GM20000 (cell line): ENCODE measurements around the gene TERT.
"Not testable (repeated sequence)": the region's sequence is repeated elsewhere in the genome, so short reads cannot be mapped to it uniquely, and the experiment has no call there.

Experiments
- DNase-seq: peaks from one replicate; pipeline ENCODE4 v3.0.0; 2012; ENCODE audit warnings: low spot score
- CTCF ChIP-seq: IDR thresholded peaks from 2 replicates; pipeline ENCODE4 v1.5.1; 2012; ENCODE audit warnings: mild to moderate bottlenecking, control low read depth; ENCODE audit errors: extremely low read depth, missing control alignments

TERT gene

GRCh38 chr5:1279443-1280151 is 15.3 kb downstream of the TERT start:
- no peak for DNase-seq
- TF ChIP-seq CTCF: no peak

DNA sequence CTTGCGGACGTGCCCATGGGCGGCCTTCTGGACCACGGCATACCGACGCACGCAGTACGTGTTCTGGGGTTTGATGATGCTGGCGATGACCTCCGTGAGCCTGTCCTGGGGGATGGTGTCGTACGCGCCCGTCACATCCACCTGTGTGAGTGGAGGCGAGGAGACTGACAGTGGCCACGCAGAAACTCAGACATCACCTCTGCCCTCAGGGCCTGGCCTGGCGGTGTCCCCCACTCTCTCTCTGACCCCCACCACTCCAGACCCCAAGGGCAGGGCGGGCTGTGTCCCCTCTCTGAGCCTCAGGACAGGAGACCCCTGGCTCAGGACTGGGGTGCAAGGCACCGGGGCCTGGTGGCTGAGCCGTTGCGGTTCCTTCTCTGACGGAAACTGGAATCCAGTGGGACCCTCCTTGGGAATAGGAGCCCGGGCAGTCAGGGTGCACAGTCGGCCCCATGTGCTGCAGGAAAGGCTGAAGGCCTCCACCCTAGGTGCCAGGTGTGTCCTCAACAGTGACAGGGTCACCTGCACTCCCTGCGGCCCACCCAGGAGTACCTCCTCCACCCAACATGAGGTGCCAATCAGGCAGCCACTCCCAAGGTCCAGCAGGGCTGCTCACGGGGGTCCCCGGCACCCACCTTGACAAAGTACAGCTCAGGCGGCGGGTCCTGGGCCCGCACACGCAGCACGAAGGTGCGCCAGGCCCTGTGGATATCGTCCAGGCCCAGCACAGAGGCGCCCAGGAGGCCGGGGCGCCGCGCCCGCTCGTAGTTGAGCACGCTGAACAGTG is 16.0 kb downstream of the TERT start:
- no peak for TF ChIP-seq CTCF
- DNase-seq: no peak

GRCh38 chr5:1278216-1278615 is 16.7 kb downstream of the TERT start:
- TF ChIP-seq CTCF: no peak
- DNase-seq: no peak

DNA sequence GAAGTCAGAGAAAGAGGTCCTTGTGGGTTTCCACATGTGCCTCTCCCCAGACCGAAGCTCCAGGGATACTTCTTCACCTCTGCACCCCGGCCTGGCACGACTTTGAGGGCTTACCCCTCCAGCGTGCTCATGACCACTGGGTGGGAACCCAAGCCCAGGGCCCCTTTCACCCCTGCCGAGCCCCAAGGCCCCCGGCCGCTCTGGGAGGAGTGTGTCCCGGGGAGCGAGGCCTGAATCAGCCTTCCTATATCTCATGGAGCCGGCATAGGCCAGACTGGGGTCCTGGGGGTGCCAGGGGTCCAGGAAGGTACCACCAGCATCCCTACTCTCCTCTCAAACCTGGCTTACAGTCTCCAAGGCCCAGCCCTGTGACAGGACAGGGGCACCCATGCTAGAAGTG is 17.1 kb downstream of the TERT start:
- no peak for DNase-seq
- TF ChIP-seq CTCF: no peak

DNA sequence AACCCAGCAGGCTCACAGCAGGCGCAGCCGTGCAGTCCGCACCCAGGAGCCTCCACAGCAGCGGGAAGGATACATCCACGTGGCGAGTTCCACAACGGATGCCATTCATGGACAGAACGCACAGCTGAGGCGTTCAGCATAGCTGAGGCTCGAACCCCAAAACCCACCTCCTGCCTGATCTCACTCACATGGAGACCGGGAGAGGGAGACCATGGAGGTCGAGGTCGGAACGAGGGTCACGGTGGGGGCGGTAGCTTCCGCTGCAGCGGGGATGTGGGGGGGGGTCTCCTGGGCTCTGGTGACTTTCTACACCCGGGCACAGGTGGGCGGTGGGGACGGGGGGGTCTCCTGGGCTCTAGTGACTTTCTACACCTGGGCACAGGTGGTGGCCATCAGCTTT is 17.5 kb downstream of the TERT start:
- DNase-seq: no peak
- no peak for TF ChIP-seq CTCF

GRCh38 chr5:1276930-1277329 is 17.9 kb downstream of the TERT start:
- TF ChIP-seq CTCF: no peak
- DNase-seq: no peak

DNA sequence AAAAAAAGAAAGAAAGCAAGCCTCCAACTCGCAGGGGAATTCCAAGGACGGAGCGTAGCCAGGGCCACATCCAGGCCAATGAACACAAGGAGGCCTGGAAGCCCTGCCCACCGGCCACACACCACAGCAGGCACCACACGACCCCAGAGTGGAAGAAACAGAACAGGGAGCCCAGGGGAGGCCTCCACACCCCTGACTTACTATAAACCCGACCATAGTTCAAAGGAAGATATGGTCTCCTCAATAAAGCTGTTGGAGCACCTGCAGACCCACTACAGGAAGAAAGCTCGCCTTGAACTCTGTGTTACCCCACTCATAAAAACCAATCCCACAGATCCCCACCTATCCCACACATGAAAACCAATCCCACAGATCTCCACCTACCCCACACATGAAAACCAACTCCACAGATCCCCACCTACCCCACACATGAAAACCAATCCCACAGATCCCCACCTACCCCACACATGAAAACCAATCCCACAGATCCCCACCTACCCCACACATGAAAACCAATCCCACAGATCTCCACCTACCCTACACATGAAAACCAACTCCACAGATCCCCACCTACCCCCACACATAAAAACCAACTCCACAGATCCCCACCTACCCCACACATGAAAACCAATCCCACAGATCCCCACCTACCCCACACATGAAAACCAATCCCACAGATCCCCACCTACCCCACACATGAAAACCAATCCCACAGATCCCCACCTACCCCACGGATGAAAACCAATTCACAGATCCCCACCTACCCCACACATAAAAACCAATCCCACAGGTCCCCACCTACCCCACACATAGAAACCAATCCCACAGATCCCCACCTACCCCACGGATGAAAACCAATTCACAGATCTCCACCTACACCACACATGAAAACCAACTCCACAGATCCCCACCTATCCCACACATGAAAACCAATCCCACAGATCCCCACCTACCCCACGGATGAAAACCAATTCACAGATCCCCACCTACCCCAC is 19.2 kb downstream of the TERT start:
- DNase-seq: not testable (repeated sequence)
